HCT116 (cell line): ENCODE data around the gene ZNF418. TPM values are rescaled to one million over a fixed set of nuclear protein-coding genes. Genes with fewer than 3 reads are reported as not detected.

ENCODE experiments used
- ATAC-seq: fragments of 200-7000 bp; cut with Tn5 transposase; 2 replicates; pipeline ENCODE4 v1.9.1; 2020; ENCODE audit warnings: mild to moderate bottlenecking, moderate library complexity
- BruUV-seq: library from RNA; stranded (reverse); fragments of 400-500 nt; replicated peaks from 2 replicates; lab custom pipeline; 2021; lab: Mats Ljungman, UMichigan
- CTCF ChIA-PET: fragments of 300-600 bp; sonication (Branson Sonifier 250); formaldehyde crosslinking; loops from one replicate; lab custom pipeline; 2021; ENCODE audit warnings: antibody characterized with exemption; lab: Charles Lee
- POLR2A ChIA-PET: fragments of 300-600, 350-600 bp; sonication (Branson Sonifier 250); formaldehyde crosslinking; loops from one replicate; lab custom pipeline; 2021; ENCODE audit warnings: antibody characterized with exemption; lab: Charles Lee
- RAD21 ChIA-PET, 2 experiments: fragments of 300-600 bp; sonication (Branson Sonifier 250); formaldehyde crosslinking; loops; one replicate each; lab custom pipeline; 2023; ENCODE audit warnings: low total read pairs in 2 of 2; ENCODE audit not compliant: uncharacterized antibody in 2 of 2, unreplicated experiment in 2 of 2, low non-redundant PET in 1 of 2; lab: Charles Lee
- DNase-seq: peaks from one replicate; pipeline ENCODE4 v3.0.0-alpha.2; 2010; ENCODE audit warnings: low read depth, low spot score
- H2AFZ ChIP-seq: fragments of 200-600 bp; shearing (Covaris generic), sonication (generic); 2 replicates; pipeline ENCODE4 v1.6.1; 2017; ENCODE audit warnings: low read depth, mixed run types, mixed read lengths, antibody characterized with exemption, low read length; ENCODE audit not compliant: poor library complexity, severe bottlenecking
- H3K27ac ChIP-seq: 2 replicates; pipeline ENCODE4 v1.5.1; 2012; ENCODE audit warnings: low read depth, low read length
- H3K27me3 ChIP-seq: fragments of 200-600 bp; sonication (generic); 2 replicates; pipeline ENCODE4 v1.6.1; 2016; ENCODE audit warnings: mixed run types, low read length, mixed read lengths; ENCODE audit not compliant: insufficient read depth
- H3K36me3 ChIP-seq, 2 experiments: fragments of 200-500 bp in 1 of 2; fragments of 200-600 bp in 1 of 2; sonication (Bioruptor generic) in 1 of 2; sonication (generic) in 1 of 2; 2 replicates each; pipeline versions ENCODE4 v1.5.1 to v1.6.1; 2014 to 2016; ENCODE audit warnings: low read length in 2 of 2, inconsistent platforms in 1 of 2, mixed read lengths in 1 of 2, mixed run types in 1 of 2; ENCODE audit not compliant: insufficient read depth in 2 of 2, control insufficient read depth in 1 of 2
- H3K4me1 ChIP-seq, 2 experiments: fragments of 200-600 bp in 1 of 2; sonication (generic) in 1 of 2; 2 replicates each; pipeline versions ENCODE4 v1.5.1 to v1.6.1; 2012 to 2017; ENCODE audit warnings: low read length in 2 of 2, inconsistent platforms in 1 of 2, mild to moderate bottlenecking in 1 of 2, mixed read lengths in 1 of 2, mixed run types in 1 of 2, moderate library complexity in 1 of 2; ENCODE audit not compliant: insufficient read depth in 2 of 2, control insufficient read depth in 1 of 2
- H3K4me2 ChIP-seq: fragments of 200-600 bp; sonication (generic); 2 replicates; pipeline ENCODE4 v1.6.1; 2017; ENCODE audit warnings: mixed run types, low read length, mixed read lengths
- H3K4me3 ChIP-seq, 2 experiments: fragments of 200-600 bp in 1 of 2; sonication (generic) in 1 of 2; replicated peaks in 1 of 2; 2 replicates each; pipeline ENCODE4 v1.5.1; 2011 to 2016; ENCODE audit warnings: low read length in 2 of 2, control low read depth in 1 of 2, low read depth in 1 of 2, mild to moderate bottlenecking in 1 of 2, mixed read lengths in 1 of 2, mixed run types in 1 of 2
- H3K79me2 ChIP-seq: fragments of 200-600 bp; sonication (generic); 2 replicates; pipeline ENCODE4 v1.6.1; 2017; ENCODE audit warnings: mild to moderate bottlenecking, mixed run types, low read length, moderate library complexity, mixed read lengths; ENCODE audit not compliant: insufficient read depth
- H3K9ac ChIP-seq: fragments of 200-600 bp; sonication (generic); 2 replicates; pipeline ENCODE4 v1.6.1; 2016; ENCODE audit warnings: low read length, mixed read lengths
- H3K9me2 ChIP-seq: fragments of 200-600 bp; sonication (generic), shearing (Covaris generic); 2 replicates; pipeline ENCODE4 v1.6.1; 2017; ENCODE audit warnings: mixed run types, mild to moderate bottlenecking, moderate library complexity; ENCODE audit not compliant: insufficient read depth
- H3K9me3 ChIP-seq, 2 experiments: fragments of 200-500 bp in 1 of 2; fragments of 200-600 bp in 1 of 2; sonication (Bioruptor generic) in 1 of 2; sonication (generic) in 1 of 2; 2 replicates each; pipeline ENCODE4 v1.6.1; 2014 to 2017; ENCODE audit warnings: low read length in 2 of 2, mixed read lengths in 2 of 2, inconsistent platforms in 1 of 2, low read depth in 1 of 2, mild to moderate bottlenecking in 1 of 2, mixed run types in 1 of 2, moderate library complexity in 1 of 2; ENCODE audit not compliant: control insufficient read depth in 1 of 2, insufficient read depth in 1 of 2
- H4K20me1 ChIP-seq: fragments of 200-600 bp; sonication (generic), shearing (Covaris generic); 2 replicates; pipeline ENCODE4 v1.6.1; 2017; ENCODE audit warnings: mixed run types, mild to moderate bottlenecking, moderate library complexity; ENCODE audit not compliant: insufficient read depth
- CEBPB ChIP-seq: IDR thresholded peaks from 2 replicates; pipeline ENCODE4 v1.6.1; 2012; ENCODE audit warnings: low read depth
- ELF1 ChIP-seq: IDR thresholded peaks from 2 replicates; pipeline ENCODE4 v1.6.1; 2012; ENCODE audit warnings: low read depth, borderline replicate concordance
- JUND ChIP-seq: IDR thresholded peaks from 2 replicates; pipeline ENCODE4 v1.6.1; 2012
- RAD21 ChIP-seq: IDR thresholded peaks from 2 replicates; pipeline ENCODE4 v1.6.1; 2012; ENCODE audit warnings: low read depth, mild to moderate bottlenecking
- TCF7L2 ChIP-seq: IDR thresholded peaks from 2 replicates; pipeline ENCODE4 v1.7.0; 2011; ENCODE audit warnings: borderline replicate concordance, inconsistent platforms; ENCODE audit not compliant: insufficient read depth, insufficient read length; ENCODE audit errors: extremely low read depth
- intact Hi-C: fragments of 100-400 bp; cut with micrococcal nuclease; formaldehyde crosslinking; loops from 2 replicates; pipeline ENCODE4 v1.10.0; 2022
- total RNA-seq: library from RNA; stranded (reverse); gene quantifications from one replicate; pipeline ENCODE4 v1.2.1, GENCODE V29; 2021; ENCODE audit not compliant: unreplicated experiment

ZNF418 gene
- total RNA-seq, 1 experiment from 2014 or later, result not detected

GRCh38 chr19:57964761-57965160 is 29.6 kb upstream of the ZNF418 start:
- no peak overlapping the region for H3K4me2 ChIP-seq
- no peaks in the 10 kb centered on the region for H3K9me2 ChIP-seq
- POLR2A ChIA-PET, result no interaction called here
- no peaks in the 10 kb centered on the region for H3K79me2 ChIP-seq
- no peaks in the 10 kb centered on the region for H3K36me3 ChIP-seq
- no peak overlapping the region for H3K27ac ChIP-seq
- no peak overlapping the region for H3K9ac ChIP-seq
- no peaks in the 10 kb centered on the region for H4K20me1 ChIP-seq
- ATAC-seq (no peak), DNase-seq (no peak)
- BruUV-seq, result no TSS peak
- no peak for TF ChIP-seq CEBPB
- TF ChIP-seq JUND, result no peak
- TF ChIP-seq TCF7L2, result no peak
- H3K9me3 ChIP-seq, result peaks cover 12 to 26% of the 10 kb centered on the region in 2 experiments; a peak in 2 of 4 replicates
- H3K4me3 ChIP-seq, result no peak overlapping the region
- CTCF ChIA-PET, result no interaction called here
- RAD21 ChIA-PET, result no interaction called here
- H3K4me1 ChIP-seq, result no peaks in the 10 kb centered on the region
- no peak overlapping the region for H2AFZ ChIP-seq
- intact Hi-C loops, result no loop called here
- H3K27me3 ChIP-seq, result no peaks in the 10 kb centered on the region

- POLR2A ChIA-PET, result no interaction called here
- no peaks in the 10 kb centered on the region for H3K27me3 ChIP-seq
- H2AFZ ChIP-seq, result no peak overlapping the region
- TF ChIP-seq ELF1 (no peak), RAD21 (no peak)
- DNase-seq, result no peak
- intact Hi-C loops, result no loop called here
- peaks cover 7 to 8% of the 10 kb centered on the region in 2 experiments; a peak in 2 of 4 replicates for H3K9me3 ChIP-seq
- no peaks in the 10 kb centered on the region for H3K79me2 ChIP-seq
- no peak for ATAC-seq
- H3K4me3 ChIP-seq, result no peak overlapping the region
- no TSS peak for BruUV-seq
- no peak overlapping the region for H3K9ac ChIP-seq
- no peak overlapping the region for H3K27ac ChIP-seq
- no peaks in the 10 kb centered on the region for H4K20me1 ChIP-seq
- no peak overlapping the region for H3K4me2 ChIP-seq
- RAD21 ChIA-PET, result no interaction called here
- no peaks in the 10 kb centered on the region for H3K4me1 ChIP-seq
- no peaks in the 10 kb centered on the region for H3K9me2 ChIP-seq
- CTCF ChIA-PET, result no interaction called here
- H3K36me3 ChIP-seq, result no peaks in the 10 kb centered on the region
These were observed 26.6 kb upstream of the ZNF418 start for GRCh38 chr19:57961785-57962184.
